ENCODE data around the gene KIF2A.

DNA sequence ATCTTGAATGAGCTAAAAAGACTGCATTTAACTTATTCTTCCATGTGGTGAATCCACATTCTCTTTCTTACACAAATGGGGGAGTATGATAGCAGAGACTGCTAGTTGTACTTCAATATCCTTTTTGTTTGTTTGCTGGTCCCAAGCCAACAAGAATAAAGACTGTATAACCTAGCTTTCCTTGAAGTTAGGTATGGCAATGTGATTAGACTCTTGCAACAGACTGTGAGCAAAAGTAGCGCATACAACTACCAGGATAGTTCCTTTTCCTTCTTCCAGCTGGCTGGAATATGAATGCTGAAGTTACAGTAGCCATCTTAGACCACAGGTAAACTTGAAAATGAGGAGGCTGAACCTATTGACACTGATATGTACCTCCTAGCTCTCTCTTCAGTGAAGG, 17.9 kb upstream of the KIF2A start:
- TF ChIP-seq POLR2AphosphoS5 (IDR thresholded peaks at IDR 0.05; ENCODE audit: low read depth, low read length) (no peak), TAF1 (IDR thresholded peaks at IDR 0.05; ENCODE audit: borderline replicate concordance, insufficient read depth, low read length) (no peak), SIN3A (IDR thresholded peaks at IDR 0.05; ENCODE audit: borderline replicate concordance, insufficient read depth, low read length) (no peak)
- TF ChIP-seq, protein P1, sequence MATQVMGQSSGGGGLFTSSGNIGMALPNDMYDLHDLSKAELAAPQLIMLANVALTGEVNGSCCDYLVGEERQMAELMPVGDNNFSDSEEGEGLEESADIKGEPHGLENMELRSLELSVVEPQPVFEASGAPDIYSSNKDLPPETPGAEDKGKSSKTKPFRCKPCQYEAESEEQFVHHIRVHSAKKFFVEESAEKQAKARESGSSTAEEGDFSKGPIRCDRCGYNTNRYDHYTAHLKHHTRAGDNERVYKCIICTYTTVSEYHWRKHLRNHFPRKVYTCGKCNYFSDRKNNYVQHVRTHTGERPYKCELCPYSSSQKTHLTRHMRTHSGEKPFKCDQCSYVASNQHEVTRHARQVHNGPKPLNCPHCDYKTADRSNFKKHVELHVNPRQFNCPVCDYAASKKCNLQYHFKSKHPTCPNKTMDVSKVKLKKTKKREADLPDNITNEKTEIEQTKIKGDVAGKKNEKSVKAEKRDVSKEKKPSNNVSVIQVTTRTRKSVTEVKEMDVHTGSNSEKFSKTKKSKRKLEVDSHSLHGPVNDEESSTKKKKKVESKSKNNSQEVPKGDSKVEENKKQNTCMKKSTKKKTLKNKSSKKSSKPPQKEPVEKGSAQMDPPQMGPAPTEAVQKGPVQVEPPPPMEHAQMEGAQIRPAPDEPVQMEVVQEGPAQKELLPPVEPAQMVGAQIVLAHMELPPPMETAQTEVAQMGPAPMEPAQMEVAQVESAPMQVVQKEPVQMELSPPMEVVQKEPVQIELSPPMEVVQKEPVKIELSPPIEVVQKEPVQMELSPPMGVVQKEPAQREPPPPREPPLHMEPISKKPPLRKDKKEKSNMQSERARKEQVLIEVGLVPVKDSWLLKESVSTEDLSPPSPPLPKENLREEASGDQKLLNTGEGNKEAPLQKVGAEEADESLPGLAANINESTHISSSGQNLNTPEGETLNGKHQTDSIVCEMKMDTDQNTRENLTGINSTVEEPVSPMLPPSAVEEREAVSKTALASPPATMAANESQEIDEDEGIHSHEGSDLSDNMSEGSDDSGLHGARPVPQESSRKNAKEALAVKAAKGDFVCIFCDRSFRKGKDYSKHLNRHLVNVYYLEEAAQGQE (IDR thresholded peaks at IDR 0.05; ENCODE audit: insufficient read depth in 1 of 2, low read depth in 2 of 2, low read length in 2 of 2), result no peak
